Muscle layer of duodenum (tissue), 2 donors: Measurements from ENCODE around the gene TXNDC15.
A peak's percentile ranks its signal among the peaks of the same experiment; 100 is the strongest.
"Not testable (repeated sequence)": the region's sequence is repeated elsewhere in the genome, so short reads cannot be mapped to it uniquely, and the experiment has no call there.

ENCODE experiments used
- H3K27ac ChIP-seq: one replicate; pipeline ENCODE4 v1.7.0; 2013; ENCODE audit warnings: mild to moderate bottlenecking, low read length
- H3K27me3 ChIP-seq: one replicate; pipeline ENCODE4 v1.7.0; 2013; ENCODE audit warnings: low read depth, mild to moderate bottlenecking, control low read depth, low read length
- H3K36me3 ChIP-seq, 2 donors: one replicate each; pipeline ENCODE4 v1.7.0; 2013; ENCODE audit warnings: low read length in 2 of 2, control low read depth in 1 of 2, mild to moderate bottlenecking in 1 of 2; ENCODE audit not compliant: insufficient read depth in 2 of 2, control insufficient read depth in 1 of 2
- H3K4me1 ChIP-seq, 2 donors: one replicate each; pipeline ENCODE4 v1.7.0; 2013; ENCODE audit warnings: low read length in 2 of 2, mild to moderate bottlenecking in 2 of 2, control low read depth in 1 of 2, moderate library complexity in 1 of 2; ENCODE audit not compliant: insufficient read depth in 2 of 2, control insufficient read depth in 1 of 2
- H3K4me3 ChIP-seq, 2 donors: one replicate each; pipeline ENCODE4 v1.7.0; 2013; ENCODE audit warnings: low read length in 2 of 2, low read depth in 1 of 2, mild to moderate bottlenecking in 1 of 2
- H3K9me3 ChIP-seq, 2 donors: one replicate each; pipeline ENCODE4 v1.7.0; 2013; ENCODE audit warnings: low read length in 2 of 2, control low read depth in 1 of 2, mild to moderate bottlenecking in 1 of 2; ENCODE audit not compliant: control insufficient read depth in 1 of 2
- donor health status: healthy.

Gene TXNDC15

DNA sequence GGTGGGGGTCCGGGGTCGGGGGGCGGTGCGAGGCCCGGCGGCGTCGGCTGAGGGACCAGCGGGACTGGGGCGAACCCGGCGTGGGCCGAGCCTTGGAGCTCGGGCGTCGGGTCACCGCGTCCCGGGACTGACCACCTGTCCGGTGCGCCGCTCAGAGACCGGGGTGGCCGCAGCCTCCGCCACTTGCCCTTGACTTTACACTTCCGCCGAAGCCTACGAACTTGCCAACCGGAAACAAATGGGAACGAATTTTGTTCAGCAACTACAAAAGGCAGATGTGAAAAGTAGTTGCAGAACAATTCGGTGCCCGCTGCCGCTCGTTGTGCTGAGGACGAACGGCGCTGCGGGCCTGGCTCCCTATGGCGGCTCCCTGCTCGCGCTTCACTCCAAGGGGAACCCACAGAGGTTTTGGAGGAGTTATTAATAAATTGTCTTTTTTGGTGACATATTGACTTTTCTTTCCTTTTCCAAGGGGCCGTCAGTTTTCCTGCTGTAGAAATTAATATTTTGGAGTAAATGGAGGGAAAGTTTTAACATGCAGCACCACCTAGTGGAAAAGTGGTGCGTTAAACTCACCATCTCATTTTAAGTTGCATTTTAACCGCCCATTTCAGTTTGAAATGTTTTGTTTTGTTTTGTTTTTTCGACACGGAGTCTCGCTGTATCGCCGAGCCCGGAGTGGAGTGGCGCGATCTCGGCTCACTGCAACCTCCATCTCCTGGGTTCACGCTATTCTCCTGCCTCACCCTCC is 31.2 kb downstream of the TXNDC15 start:
- H3K27ac ChIP-seq = peak overlapping the region; percentile 94

GRCh38 chr5:134906811-134907210 is 32.6 kb downstream of the TXNDC15 start:
- no peak overlapping the region for H3K27ac ChIP-seq
- no peaks in the 10 kb centered on the region for H3K27me3 ChIP-seq
- H3K9me3 ChIP-seq = no peaks in the 10 kb centered on the region
- H3K4me3 ChIP-seq = no peak overlapping the region
- H3K4me1 ChIP-seq = no peaks in the 10 kb centered on the region
- H3K36me3 ChIP-seq = peaks cover 9 to 14% of the 10 kb centered on the region in 2 donors

More for the DNA sequence above, 31.2 kb downstream of the TXNDC15 start:
- Histone ChIP-seq H3K27me3 (no peaks in the 10 kb centered on the region), H3K4me3 (peak overlapping the region; percentile 89), H3K36me3 (peaks cover 4% of the 10 kb centered on the region in 2 donors), H3K9me3 (no peaks in the 10 kb centered on the region), H3K4me1 (no peaks in the 10 kb centered on the region)

- H3K4me3 ChIP-seq, H3K4me1 ChIP-seq, H3K27ac ChIP-seq, H3K27me3 ChIP-seq, H3K9me3 ChIP-seq: not testable (repeated sequence)
- peaks cover 19 to 26% of the 10 kb centered on the region in 2 donors for H3K36me3 ChIP-seq
Measured at GRCh38 chr5:134910752-134911151, 36.6 kb downstream of the TXNDC15 start.

- peaks cover 19 to 27% of the 10 kb centered on the region in 2 donors for H3K36me3 ChIP-seq
- no peak overlapping the region for H3K27ac ChIP-seq
- H3K9me3 ChIP-seq = no peaks in the 10 kb centered on the region
Measured at GRCh38 chr5:134911285-134912206, 37.4 kb downstream of the TXNDC15 start.

DNA sequence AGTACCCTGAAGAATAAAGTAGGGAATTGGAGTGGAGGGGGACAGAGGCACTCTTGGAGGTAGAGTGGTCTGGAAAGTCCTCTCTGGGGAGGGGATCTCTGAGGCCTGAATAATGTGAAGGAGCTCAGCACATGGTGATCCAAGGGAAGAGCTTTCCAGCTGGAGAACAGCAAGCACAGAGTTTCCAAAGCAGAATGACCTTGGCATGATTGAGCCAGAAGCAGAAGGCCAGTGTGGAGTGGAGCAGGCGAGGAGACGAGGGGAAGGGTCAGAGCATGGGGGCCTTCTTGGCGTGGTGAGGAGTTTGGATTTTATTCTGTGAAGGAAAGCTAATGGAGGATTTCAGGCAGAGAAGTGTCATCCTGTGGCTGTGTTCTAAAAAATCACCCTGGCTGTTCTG is 39.1 kb downstream of the TXNDC15 start:
- Histone ChIP-seq H3K4me3 (no peak overlapping the region), H3K9me3 (no peaks in the 10 kb centered on the region), H3K27ac (no peak overlapping the region), H3K36me3 (peaks cover 19 to 34% of the 10 kb centered on the region in 2 donors), H3K4me1 (no peaks in the 10 kb centered on the region), H3K27me3 (no peaks in the 10 kb centered on the region)

More at GRCh38 chr5:134911285-134912206, 37.4 kb downstream of the TXNDC15 start:
- Histone ChIP-seq H3K4me3 (no peak overlapping the region), H3K4me1 (no peaks in the 10 kb centered on the region), H3K27me3 (no peaks in the 10 kb centered on the region)

DNA sequence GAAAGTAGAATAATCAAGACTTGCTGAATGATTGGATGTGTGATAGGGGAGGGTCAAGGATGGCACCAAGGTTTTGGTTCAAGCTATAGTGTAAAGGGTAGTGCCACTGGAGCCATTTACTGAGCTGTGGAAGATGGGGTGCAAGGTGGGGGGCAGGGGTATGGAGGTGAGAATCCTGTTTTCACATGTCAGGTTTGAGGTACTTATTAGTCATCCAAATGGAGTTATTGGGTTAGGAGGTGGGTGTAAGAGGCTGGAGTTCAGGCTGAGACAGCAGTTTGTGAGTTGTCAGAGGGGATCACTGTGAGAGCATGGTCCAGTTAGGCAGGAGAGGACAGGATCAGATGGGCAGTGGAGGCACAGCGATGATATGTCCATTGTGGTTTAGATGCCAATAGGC is 39.6 kb downstream of the TXNDC15 start:
- peaks cover 19 to 34% of the 10 kb centered on the region in 2 donors for H3K36me3 ChIP-seq
- H3K27me3 ChIP-seq = no peaks in the 10 kb centered on the region
- H3K4me1 ChIP-seq = no peaks in the 10 kb centered on the region
- no peak overlapping the region for H3K27ac ChIP-seq
- H3K4me3 ChIP-seq = no peak overlapping the region
- H3K9me3 ChIP-seq = no peaks in the 10 kb centered on the region

DNA sequence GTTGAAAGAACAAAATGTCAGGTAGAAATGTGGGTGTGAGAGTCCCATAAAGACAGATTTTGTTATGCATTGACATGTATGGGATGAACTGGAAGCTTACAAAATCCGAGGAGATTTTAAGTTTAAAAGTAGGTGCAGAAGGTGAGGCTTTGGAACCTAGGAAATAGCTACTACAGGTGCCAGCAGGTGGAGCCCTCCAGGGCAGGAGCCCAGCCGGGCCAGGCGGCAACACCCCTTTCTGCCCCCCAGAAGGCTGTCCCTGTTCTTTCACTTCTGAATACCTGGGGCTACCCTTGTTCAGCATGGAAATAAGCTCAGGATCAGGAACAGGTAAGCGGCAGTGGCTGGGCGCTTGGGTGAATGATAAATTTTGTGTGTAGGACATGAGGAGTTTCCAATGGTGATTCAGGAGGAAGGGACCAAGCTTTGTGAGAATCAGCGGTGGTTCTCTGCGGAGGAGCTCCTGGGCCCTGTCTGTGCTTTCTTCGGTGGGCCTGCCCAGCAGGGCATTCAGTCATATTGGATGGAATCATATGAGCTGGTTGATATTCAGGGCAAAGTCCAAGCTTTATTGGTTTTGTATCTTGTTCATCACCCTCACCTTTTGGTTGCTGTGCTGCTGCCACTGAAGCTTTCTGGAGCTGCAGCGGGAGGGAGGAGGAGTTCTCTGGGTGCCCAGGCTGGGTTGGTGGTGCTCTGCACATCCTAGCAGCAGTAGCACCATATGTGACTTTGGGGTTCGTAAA is 43.1 kb downstream of the TXNDC15 start:
- H3K36me3 ChIP-seq = peaks cover 11 to 34% of the 10 kb centered on the region in 2 donors
- H3K4me3 ChIP-seq = no peak overlapping the region
- H3K27me3 ChIP-seq = no peaks in the 10 kb centered on the region
- no peaks in the 10 kb centered on the region for H3K9me3 ChIP-seq
- no peaks in the 10 kb centered on the region for H3K4me1 ChIP-seq
- H3K27ac ChIP-seq = no peak overlapping the region

- Histone ChIP-seq H3K36me3 (peaks cover 13 to 25% of the 10 kb centered on the region in 2 donors), H3K27me3 (no peaks in the 10 kb centered on the region), H3K4me1 (no peaks in the 10 kb centered on the region)
Measured at GRCh38 chr5:134918861-134919260, 44.7 kb downstream of the TXNDC15 start.

DNA sequence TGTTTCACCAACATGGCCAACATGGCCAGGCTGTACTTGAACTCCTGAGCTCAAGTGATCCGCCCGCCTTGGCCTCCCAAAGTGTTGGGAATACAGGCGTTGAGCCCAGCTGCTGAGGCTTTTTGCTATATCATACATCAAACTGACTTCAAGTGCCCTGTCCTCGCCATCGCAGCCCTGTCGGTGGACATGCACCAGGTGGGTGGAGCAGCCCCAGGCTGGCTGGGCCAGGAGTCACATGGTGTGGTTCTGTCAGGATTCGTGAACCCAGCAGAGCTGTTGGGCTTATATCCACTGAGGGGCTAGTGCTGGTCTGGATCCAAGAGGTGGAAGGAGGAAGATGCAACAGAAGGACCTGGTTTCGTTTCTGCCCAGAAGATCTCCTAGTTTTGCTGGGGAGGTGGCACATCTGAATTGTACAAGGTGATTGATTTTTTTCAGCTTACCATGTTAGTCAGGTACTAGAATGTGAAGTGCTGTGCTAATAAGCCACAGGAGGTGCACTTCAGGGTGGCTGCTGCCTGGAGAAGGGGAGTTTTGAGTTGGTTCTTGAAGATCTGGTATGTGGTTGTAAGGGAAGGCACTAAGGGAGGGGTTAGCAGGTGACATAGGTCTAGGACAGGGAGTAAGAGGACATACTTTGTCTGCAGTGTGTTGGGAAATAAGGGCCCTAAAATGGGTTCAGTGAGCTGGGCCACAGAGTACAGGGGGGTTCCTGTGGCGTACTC is 46.8 kb downstream of the TXNDC15 start:
- no peaks in the 10 kb centered on the region for H3K4me1 ChIP-seq
- no peak overlapping the region for H3K4me3 ChIP-seq
- H3K27ac ChIP-seq = no peak overlapping the region
- peaks cover 13 to 19% of the 10 kb centered on the region in 2 donors for H3K36me3 ChIP-seq
- no peaks in the 10 kb centered on the region for H3K9me3 ChIP-seq
- H3K27me3 ChIP-seq = no peaks in the 10 kb centered on the region

More at GRCh38 chr5:134918861-134919260, 44.7 kb downstream of the TXNDC15 start:
- no peak overlapping the region for H3K4me3 ChIP-seq
- no peaks in the 10 kb centered on the region for H3K9me3 ChIP-seq
- no peak overlapping the region for H3K27ac ChIP-seq

DNA sequence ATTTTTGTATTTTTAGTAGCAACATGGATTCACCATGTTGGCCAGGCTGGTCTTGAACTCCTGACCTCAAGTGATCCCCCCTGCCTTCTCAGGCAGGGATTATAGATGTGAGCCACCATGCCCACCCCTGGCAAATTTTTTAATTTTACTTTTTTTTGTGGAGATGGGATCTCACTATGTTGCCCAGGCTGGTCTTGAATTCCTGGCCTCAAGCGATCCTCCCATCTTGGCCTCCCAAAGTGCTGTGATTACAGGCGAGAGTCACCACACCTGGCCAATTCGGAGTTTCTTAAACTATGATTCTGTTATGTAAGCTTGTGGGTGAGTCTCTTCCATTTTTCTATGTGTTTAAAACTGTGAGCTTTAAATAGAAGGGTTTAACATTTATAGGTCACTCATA is 58.3 kb downstream of the TXNDC15 start:
- peaks cover 4 to 5% of the 10 kb centered on the region in 2 donors for H3K36me3 ChIP-seq
- no peak overlapping the region for H3K4me3 ChIP-seq
- no peaks in the 10 kb centered on the region for H3K4me1 ChIP-seq
- no peak overlapping the region for H3K27ac ChIP-seq
- H3K9me3 ChIP-seq = no peaks in the 10 kb centered on the region
- no peaks in the 10 kb centered on the region for H3K27me3 ChIP-seq
